GM23248 (cell line): ENCODE results near the gene ISM1.

Experiments used
- EZH2 ChIP-seq: fragments of 200-600 bp; sonication (generic); IDR thresholded peaks from 2 replicates; pipeline ENCODE4 v1.6.1; 2018; ENCODE audit warnings: antibody characterized with exemption, mild to moderate bottlenecking; ENCODE audit not compliant: insufficient read depth, poor library complexity, severe bottlenecking
- EZH2phosphoT487 ChIP-seq: fragments of 200-600 bp; sonication (generic); IDR thresholded peaks from 2 replicates; pipeline ENCODE4 v1.6.1; 2018; ENCODE audit warnings: antibody characterized with exemption, moderate library complexity, mild to moderate bottlenecking, low read depth; ENCODE audit not compliant: insufficient read depth

DNA sequence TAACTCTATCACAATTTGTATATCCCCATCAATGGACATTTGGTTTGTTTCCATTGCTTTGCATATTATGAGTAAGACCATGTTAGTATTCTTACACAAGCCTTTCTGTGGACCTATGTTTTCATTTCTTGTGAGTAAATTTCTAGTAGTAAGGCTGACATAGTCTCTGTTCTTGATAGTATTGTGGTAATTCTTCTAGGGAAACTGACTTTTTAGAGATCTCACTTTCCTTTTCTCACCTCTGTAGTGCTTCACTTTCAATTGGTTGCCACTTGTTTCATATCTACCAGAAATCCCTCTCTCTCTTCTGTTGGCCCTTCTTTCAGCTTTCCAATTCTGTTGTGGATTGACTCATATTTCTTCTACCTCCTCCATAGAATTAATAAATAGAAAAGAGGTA is 8.5 kb downstream of the ISM1 start:
- TF ChIP-seq EZH2 (no peak), EZH2phosphoT487 (no peak)
